ENCODE results near the gene TSPAN5.

The TSPAN5 gene

DNA sequence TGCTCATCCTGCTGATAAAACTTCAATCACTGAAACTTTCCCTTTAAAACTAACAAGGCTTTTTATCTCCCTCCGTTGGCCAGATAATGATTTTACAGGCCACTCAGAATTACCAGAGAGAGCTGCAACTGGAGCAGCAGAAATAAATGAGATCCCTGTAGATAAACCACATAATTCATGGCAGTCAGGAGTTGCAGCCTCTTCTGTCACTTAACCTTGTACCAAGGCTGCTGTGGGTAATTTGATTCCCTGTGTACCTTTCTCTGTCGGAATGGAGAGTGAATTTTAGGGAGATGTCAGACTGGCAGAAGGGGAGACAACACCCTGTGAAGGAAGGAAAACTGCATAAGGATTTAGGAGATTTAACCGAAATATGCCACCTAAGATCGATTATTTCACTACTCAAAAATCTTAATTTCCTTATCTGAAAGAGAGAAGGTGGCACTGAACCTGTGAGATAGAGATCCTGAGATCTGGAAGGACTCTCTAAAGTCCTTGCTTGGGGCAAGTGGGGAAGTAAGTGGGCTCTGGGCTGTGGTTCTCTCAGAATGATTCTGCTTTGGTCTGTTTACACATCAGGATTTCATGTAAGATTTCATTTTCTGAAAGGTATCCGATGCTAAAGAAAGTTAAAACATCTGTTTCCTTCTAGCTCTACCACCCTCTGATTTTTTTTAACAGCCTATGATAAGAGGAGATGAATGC, 14.3 kb upstream of the TSPAN5 start:
- DNase-seq, result no peak

DNA sequence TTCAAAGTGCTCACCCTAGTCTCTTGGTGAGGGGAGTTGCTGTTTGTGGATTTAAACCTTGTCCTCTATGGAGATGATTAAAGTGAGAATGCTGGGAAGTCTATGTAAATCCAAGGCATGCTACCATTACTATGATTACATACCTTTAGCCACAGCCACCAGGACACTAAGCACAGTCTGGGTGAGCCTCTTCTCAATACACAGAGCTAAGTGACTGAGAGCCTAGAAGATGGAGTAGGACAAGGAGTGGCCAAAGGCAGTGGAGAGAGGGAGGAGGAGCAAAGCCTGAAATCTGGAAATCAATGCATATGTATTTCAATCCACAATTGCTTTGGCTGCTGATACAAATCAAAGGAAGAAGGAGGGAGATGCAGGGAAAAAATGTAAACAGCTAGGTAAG, 12.7 kb upstream of the TSPAN5 start:
- DNase-seq, result no peak

GRCh38 chr4:98670186-98670585, 11.8 kb upstream of the TSPAN5 start:
- no peak for DNase-seq

DNA sequence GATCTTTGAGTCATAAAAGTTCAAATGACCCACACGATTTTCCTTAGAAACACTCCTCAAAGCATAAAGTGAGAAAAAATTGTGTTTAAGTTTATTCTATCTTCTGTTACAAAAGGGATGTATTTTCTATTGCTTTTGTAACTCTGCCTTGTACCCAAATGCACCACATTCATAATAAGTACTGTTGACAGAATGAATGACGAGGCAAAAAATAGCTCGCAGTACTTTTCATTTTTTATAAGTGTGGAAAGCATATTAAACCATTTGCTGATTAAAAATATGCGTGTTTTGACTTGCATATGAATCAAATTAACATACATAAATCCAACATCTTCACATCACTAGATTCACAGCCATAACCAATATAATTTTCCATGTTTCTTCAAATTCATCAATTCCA, 11.2 kb upstream of the TSPAN5 start:
- no peak for DNase-seq

DNA sequence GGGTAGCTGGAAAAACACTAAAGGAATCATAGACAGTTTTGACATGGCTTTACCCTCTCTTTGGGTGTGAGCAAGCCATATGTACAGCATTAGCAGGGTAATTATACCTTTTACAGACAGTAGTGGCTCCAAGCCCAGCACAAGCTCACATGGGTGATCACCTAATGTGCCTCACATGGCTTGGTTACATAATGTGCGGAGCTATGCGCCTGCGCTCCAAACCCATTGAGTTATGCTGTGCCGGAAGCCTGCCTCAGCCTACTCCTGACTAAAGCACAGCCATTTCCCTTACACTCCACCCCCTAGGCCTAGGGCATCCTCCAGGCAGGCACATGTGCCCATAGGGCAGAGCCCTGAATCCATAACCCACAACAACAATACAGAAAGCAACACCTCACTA, 6.5 kb upstream of the TSPAN5 start:
- no peak for DNase-seq

DNA sequence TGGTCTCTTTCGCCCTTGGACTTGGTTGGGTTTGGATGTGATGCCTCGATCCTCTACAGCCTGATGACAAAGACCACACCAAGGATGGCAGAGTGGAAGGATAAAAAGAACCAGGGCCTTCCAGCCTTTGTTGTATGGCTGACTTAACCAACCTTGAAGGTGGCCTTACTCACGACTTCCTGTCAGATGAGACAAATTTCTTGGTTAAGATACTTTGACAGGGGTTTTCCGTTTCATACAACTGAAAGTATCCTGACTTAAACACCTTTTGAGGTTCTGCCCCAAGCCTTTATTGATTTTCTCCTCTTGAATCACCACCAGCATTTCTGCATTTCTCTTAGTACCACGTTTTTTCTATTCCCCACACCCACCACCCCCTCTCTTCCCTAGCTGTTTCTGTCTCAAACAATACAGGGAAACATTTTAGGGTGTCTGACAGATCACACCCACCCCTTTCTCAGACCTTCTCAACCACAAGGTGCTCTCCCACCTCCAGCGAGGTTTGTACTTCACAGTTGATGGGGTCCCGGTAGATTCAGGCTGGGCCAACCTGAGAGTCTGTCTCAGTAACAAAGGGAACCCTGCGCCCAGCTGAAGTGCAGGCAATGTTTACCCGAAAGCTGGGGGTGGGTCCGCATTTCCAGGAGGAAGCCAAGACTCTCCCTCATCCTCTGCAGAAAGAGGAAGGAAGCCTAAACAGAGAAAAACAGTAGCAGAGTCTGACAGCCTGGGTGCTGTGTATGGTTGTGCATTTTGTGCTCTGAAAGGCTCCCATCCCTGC, 5.0 kb upstream of the TSPAN5 start:
- DNase-seq, result no peak

DNA sequence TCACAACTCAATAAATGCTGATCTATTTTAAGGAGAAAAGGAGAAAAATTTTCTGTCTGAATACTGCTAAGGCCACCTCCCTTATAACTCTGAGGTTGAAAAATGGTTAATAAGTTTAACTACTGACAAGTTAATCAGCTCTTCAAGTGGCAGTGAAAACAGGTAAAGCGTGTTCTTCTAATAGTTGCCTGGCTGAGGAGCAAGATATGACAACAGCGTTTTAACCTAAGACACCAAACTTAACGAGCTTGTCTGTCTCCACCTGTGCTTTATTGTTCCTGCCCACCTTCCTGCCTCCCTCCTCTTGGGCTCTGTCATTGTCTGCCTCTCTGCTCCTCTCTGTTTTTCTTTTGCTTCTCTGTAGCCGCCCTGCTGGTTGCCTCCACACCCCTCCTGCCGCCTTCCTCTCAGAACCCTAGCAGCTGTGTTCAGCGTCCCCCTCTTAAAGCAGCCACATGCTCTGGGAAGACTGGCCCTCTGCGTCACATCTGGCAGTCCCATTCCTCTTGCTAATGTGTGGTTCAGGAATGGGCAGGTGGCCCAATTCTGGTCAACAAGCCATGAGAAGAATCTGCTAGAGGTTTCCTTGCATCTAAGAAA, 4.3 kb upstream of the TSPAN5 start:
- no peak for DNase-seq

GRCh38 chr4:98662055-98662453, 3.6 kb upstream of the TSPAN5 start:
- no peak for DNase-seq

DNA sequence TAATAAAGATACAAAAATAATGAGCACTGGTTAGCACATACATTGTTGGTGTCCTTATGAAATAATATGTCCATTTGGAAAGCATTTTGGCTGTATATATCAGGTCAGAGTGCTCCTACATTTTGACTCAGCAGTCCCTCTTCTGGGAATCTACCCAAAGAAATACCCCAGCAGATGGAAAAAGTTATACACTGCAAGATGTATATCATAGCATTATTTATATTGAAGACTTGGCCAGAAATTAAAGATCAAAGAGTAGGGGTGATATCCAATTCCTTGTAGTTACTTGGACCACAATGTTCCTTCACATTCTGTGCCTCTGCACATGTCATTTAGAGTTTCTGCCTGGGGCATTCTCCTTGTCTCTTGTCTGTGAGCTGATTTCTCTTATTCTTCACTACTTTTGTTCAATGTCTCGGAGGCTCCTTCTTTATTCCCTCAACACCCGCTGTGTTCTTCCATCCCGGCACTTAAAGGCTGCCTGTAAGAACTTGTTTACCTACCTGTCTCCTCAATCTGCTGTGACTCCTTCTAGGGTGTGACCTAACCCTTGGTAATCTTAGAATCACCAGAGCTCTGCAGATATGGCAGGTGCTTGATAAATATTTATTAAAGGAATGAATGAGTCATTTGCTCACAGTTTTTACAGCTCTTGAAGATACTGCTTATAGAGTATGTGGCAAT, 3.1 kb upstream of the TSPAN5 start:
- no peak for DNase-seq

DNA sequence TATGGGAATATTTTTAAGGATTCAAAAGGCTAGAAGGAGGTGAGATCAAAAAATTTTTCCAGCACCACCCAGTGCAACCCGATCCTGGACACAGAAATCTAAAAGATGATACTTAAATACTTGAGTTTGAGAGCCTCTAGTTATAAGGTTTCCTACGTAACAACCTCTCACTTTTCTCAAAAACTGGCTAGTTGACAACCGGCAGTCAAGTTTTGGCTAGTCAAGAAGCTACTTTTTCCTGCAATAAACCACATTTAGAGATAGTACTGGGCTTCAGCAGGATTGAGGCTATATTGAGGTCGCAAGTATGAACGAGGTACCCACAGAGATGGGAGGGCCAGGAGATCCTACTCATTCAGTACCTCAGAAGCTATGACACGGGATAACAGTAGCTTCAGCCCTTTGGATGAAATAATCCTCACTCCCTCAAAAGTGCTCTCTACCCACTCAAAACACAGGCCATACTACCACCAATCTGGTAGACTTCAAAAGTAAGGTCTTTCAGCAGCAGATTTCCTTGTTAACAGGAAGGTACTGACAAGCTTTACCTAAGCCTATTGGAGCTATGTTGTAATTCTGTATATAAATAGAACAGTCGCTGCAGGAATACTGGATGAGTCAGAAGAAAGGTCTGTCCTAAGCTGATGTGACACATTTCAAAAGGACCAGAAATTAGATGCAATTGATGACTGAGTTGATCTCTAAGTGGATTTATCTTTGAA, 1.5 kb upstream of the TSPAN5 start:
- DNase-seq, result peak; percentile 57

GRCh38 chr4:98659106-98659592, 738 bp upstream of the TSPAN5 start:
- DNase-seq, result peak; percentile 52

DNA sequence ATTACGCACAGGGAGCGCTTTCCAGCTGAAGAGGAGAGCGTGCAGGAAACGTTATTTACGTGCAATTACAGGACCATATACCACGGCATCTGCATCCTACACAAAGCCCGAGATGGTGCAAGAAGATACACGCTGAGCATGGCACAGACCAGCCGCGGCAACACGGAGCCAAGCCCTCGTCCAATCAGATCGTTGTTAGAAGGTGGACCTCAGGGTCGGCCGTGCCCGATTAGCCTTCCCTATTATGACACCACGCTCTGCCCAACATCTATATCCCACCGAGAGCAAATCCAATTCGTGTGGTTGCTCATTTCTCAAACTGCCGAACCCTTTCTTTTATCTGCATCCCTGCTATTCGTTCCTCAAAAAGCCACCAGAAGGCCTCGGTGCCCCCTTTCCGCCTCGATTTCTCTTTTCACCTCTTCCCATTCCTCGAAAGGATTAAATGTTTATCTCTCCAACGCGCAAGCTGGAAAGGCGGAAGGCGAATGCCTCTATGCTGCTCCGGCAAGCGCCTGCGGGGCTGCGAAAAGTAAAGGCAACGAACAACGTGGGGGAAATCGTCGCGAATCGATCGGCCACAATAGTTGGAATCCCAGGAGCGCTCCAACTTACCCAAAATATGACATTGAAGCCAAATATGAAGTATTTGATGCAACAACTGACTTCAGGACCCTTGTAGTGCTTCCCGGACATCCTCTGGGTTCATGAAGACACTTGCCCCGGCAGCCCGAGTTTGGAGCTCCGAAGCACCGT, 702 bp downstream of the TSPAN5 start:
- DNase-seq, result peak; percentile 67

GRCh38 chr4:98656886-98657285, 1.5 kb downstream of the TSPAN5 start:
- DNase-seq, result no peak

DNA sequence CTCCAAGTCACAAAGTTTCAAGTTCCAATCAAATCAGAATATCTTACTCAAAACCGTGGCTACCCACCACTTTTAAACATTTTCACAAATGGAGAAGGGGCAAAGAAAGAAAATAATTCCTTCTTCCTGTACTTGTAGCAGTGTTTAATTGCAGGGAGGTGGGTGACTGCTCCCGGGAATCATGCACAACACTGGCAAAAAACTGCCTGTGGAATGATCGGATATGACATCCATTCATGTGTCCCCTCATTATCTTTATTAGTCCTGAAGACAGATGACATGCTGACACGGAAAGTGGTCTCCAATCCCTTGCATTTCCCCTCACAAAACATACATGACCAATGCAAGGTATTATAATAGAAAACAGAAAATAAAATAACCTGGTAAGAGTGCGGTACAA, 2.0 kb downstream of the TSPAN5 start:
- DNase-seq, result no peak

DNA sequence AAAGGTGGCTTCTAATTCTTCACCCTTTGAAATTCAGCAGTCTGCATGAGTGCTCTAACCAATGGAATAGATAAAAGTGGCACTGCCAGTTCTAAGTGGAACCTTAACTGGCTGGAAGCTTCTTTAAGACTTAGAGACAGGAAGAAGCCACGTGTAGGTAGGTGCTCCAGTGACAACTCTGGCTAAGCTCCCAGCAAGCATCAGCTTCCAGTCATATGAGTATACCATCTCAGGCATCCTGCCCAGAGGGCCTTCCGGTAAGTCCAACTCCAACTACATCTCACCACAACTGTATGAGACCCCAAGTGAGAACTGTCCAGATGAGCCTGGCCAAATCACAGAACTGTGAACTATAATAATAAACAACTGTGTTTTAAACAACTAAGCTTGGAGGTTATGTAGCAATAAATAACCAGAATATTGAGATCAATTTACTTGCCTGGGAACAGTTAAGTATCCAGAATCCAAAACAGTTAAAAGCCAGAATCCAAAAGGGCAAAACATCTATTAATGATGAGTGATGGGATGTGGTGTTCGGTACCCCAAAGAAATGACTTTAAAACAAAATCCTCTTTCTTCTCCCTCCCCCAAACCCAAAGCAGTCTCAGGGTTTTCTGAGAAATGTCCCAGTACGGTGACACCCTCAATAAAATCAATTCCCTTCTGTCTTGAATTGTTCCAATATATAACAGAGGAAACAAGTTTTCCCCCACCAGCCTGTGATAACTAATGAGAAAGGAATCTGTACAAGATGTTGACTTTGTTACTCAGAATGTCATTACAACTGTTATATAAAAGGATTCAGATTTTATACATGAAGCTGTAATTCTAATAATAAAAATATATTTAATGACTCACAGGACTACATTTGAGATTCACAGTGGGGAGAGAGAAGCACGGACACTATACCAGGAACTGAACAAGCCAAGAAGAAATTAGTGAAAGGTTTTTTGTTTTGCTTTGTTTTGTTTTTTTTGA, 4.2 kb downstream of the TSPAN5 start:
- DNase-seq, result peak; percentile 94

DNA sequence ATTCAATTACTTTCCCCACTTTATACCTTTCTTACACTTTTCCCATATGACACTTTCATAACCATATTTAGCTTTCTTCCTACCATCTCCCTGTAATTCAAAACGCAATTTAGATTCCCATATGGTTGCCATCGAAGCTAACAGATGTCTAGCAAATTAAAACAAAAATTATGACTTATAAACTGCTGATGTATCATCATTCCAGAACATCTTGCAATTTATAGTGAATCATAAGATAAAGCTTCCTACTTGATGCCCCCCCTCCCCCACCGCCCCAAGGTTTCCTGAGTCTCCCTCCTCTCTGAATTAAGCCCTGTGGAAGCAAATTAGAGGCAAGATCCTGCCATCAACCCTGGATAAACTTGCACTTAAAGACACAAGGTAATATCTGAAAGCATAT, 5.4 kb downstream of the TSPAN5 start:
- DNase-seq, result peak; percentile 91

DNA sequence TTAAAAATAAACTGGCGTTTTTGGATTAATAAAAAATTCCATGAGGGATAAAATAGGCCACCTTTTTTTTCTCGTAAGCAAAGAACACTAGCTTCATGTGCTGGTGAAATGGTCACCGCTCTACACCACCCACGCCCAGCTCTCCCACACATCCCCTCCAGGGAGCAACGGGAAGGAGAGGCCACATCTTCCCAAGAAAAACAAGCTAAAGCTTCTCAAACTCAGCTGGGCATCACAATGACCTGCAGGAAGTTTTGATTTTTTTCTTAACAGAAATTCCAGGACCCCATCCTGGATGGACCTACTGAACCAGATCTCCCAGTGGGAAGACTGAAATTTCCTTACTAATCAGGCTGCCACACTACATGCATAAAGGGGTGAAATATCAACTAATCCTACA, 9.8 kb downstream of the TSPAN5 start:
- DNase-seq, result no peak

GRCh38 chr4:98646422-98646821, 12.0 kb downstream of the TSPAN5 start:
- no peak for DNase-seq

DNA sequence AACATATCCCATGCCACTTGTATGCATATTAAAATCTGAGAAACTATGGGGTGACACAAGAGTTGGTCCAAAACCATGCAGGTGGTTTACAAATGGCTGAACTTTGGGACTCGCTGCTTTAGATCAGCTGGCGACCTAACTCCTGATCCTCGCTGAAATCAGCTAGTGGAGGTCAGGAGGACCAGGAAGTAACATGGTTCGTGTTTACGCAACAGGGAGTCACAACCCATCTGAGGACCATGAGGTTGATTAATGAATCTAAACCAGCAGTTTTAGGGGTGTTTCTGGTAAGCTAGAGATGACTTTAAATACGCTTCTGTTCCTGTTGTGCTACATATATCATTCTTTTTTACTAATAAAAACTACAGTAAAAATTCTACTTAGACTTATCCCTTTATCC, 12.9 kb downstream of the TSPAN5 start:
- DNase-seq, result no peak

- no peak for DNase-seq
Measured at GRCh38 chr4:98643755-98644154, 14.7 kb downstream of the TSPAN5 start.

DNA sequence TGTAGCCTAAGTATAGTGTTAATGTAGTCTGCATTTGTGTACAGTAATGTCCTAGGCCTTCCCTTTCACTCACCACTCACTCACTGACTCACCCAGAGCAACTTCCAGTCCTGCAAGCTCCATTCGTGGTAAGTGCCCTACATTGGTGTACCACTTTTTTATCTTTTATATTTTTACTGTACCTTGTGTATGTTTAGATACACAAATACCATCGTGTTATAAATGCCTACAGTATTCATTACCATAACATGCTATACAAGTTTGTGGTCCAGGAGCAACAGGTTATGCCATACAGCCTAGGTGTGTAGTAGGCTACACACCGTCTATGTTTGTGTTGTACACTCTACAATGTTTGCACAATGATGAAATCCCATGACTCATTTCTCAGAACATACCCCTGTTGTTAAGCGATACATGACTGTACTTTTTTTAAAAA, 15.4 kb downstream of the TSPAN5 start:
- DNase-seq, result peak; percentile 71
